CD8-positive, alpha-beta memory T cell (primary cell): ENCODE measurements around the gene PTPRT. TPM values are rescaled to one million over a fixed set of nuclear protein-coding genes. Genes with fewer than 3 reads are reported as not detected.

Experiments
- CTCF ChIA-PET: fragments of 350-600 bp; sonication (Branson Sonifier 250); formaldehyde crosslinking; loops from one replicate; lab custom pipeline; 2021; ENCODE audit warnings: antibody characterized with exemption; lab: Charles Lee
- POLR2A ChIA-PET: fragments of 350-600 bp; sonication (Branson Sonifier 250); formaldehyde crosslinking; loops from one replicate; lab custom pipeline; 2021; ENCODE audit warnings: antibody characterized with exemption; lab: Charles Lee
- DNase-seq, 5 donors: peaks; one replicate each; pipeline versions ENCODE4 v3.0.0 to v3.0.0-alpha.2; 2020 to 2022; ENCODE audit warnings: mixed read lengths in 1 of 5
- H3K27ac ChIP-seq: one replicate; pipeline ENCODE4 v1.7.0; 2013; ENCODE audit warnings: low read depth, mild to moderate bottlenecking, low read length, moderate library complexity
- H3K27me3 ChIP-seq: 2 replicates; pipeline ENCODE4 v1.7.0; 2013; ENCODE audit warnings: low read length, mild to moderate bottlenecking; ENCODE audit not compliant: insufficient read depth, poor library complexity, severe bottlenecking
- H3K36me3 ChIP-seq: 2 replicates; pipeline ENCODE4 v1.7.0; 2013; ENCODE audit warnings: mild to moderate bottlenecking, low read length, moderate library complexity; ENCODE audit not compliant: insufficient read depth
- H3K4me1 ChIP-seq: 2 replicates; pipeline ENCODE4 v1.7.0; 2013; ENCODE audit warnings: mild to moderate bottlenecking, low read length, moderate library complexity; ENCODE audit not compliant: insufficient read depth
- H3K4me3 ChIP-seq: 2 replicates; pipeline ENCODE4 v1.7.0; 2013; ENCODE audit warnings: mild to moderate bottlenecking, low read length
- H3K9me3 ChIP-seq: 2 replicates; pipeline ENCODE4 v1.7.0; 2013; ENCODE audit warnings: mild to moderate bottlenecking, low read length
- H3K27ac Mint-ChIP-seq, 8 donors: one replicate each; pipeline ENCODE4 v1.8.0; 2020 to 2021; ENCODE audit warnings: mixed read lengths in 8 of 8, mild to moderate bottlenecking in 6 of 8, inconsistent platforms in 3 of 8, moderate library complexity in 3 of 8
- H3K27me3 Mint-ChIP-seq, 2 donors: one replicate each; pipeline ENCODE4 v1.8.0; 2020 to 2021; ENCODE audit warnings: mixed read lengths in 2 of 2, mild to moderate bottlenecking in 1 of 2, moderate library complexity in 1 of 2
- H3K36me3 Mint-ChIP-seq, 3 donors: one replicate each; pipeline ENCODE4 v1.8.0; 2020 to 2021; ENCODE audit warnings: mixed read lengths in 3 of 3, inconsistent platforms in 1 of 3, mild to moderate bottlenecking in 1 of 3
- H3K4me1 Mint-ChIP-seq, 3 donors: one replicate each; pipeline ENCODE4 v1.8.0; 2020 to 2021; ENCODE audit warnings: mixed read lengths in 3 of 3, inconsistent platforms in 1 of 3, mild to moderate bottlenecking in 1 of 3
- H3K4me3 Mint-ChIP-seq, 7 donors: one replicate each; pipeline ENCODE4 v1.8.0; 2020 to 2021; ENCODE audit warnings: mixed read lengths in 7 of 7, mild to moderate bottlenecking in 6 of 7, moderate library complexity in 4 of 7, inconsistent platforms in 2 of 7
- H3K9me3 Mint-ChIP-seq, 5 donors: one replicate each; pipeline ENCODE4 v1.8.0; 2020 to 2022; ENCODE audit warnings: mixed read lengths in 5 of 5, mild to moderate bottlenecking in 3 of 5, moderate library complexity in 2 of 5, inconsistent platforms in 1 of 5
- polyA plus RNA-seq: library from polyadenylated mRNA; unstranded; fragments of 300-500 nt; fragmentation: Illumina TruSeq; gene quantifications from one replicate; pipeline ENCODE4 v1.2.3, GENCODE V29; 2021
- total RNA-seq, 2 experiments: library from RNA; stranded (reverse); gene quantifications; one replicate each; pipeline ENCODE4 v1.2.3, GENCODE V29; 2021

The PTPRT gene
- total and polyA plus RNA-seq, 3 experiments from 2014 or later, result not detected

- ChIA-PET POLR2A (no interaction called here), CTCF (no interaction called here)
- Mint-ChIP-seq H3K36me3 (no peaks in the 10 kb centered on the region), H3K4me1 (no peaks in the 10 kb centered on the region), H3K4me3 (no peak overlapping the region), H3K27ac (no peak overlapping the region), H3K9me3 (peaks cover 0 to 5% (median 1%) of the 10 kb centered on the region in 5 donors), H3K27me3 (no peaks in the 10 kb centered on the region)
- H3K27me3 ChIP-seq, result no peaks in the 10 kb centered on the region
- DNase-seq, result no peak
- H3K27ac ChIP-seq, result no peak overlapping the region
- H3K36me3 ChIP-seq, result no peaks in the 10 kb centered on the region
- H3K4me3 ChIP-seq, result no peak overlapping the region
- H3K4me1 ChIP-seq, result no peaks in the 10 kb centered on the region
- no peaks in the 10 kb centered on the region for H3K9me3 ChIP-seq
Measured at GRCh38 chr20:42295592-42295991, 894.1 kb downstream of the PTPRT start.

- DNase-seq, result no peak
- ChIA-PET POLR2A (no interaction called here), CTCF (no interaction called here)
- H3K9me3 Mint-ChIP-seq, result peaks cover 0 to 7% (median 1%) of the 10 kb centered on the region in 5 donors
- no peak overlapping the region for H3K27ac ChIP-seq
- no peak overlapping the region for H3K27ac Mint-ChIP-seq
- no peaks in the 10 kb centered on the region for H3K4me1 ChIP-seq
- no peaks in the 10 kb centered on the region for H3K27me3 Mint-ChIP-seq
- H3K4me3 ChIP-seq, result no peak overlapping the region
- no peaks in the 10 kb centered on the region for H3K36me3 ChIP-seq
- no peaks in the 10 kb centered on the region for H3K27me3 ChIP-seq
- H3K9me3 ChIP-seq, result no peaks in the 10 kb centered on the region
- no peaks in the 10 kb centered on the region for H3K4me1 Mint-ChIP-seq
- H3K36me3 Mint-ChIP-seq, result no peaks in the 10 kb centered on the region
- no peak overlapping the region for H3K4me3 Mint-ChIP-seq
Measured at GRCh38 chr20:42294976-42295375, 894.7 kb downstream of the PTPRT start.

GRCh38 chr20:42281801-42282200, 907.9 kb downstream of the PTPRT start:
- Mint-ChIP-seq H3K9me3 (peaks cover 2 to 29% (median 6%) of the 10 kb centered on the region in 5 donors), H3K27ac (no peak overlapping the region), H3K36me3 (no peaks in the 10 kb centered on the region)

GRCh38 chr20:42276718-42277602, 912.7 kb downstream of the PTPRT start:
- Histone ChIP-seq H3K27me3 (no peaks in the 10 kb centered on the region), H3K36me3 (no peaks in the 10 kb centered on the region), H3K9me3 (no peaks in the 10 kb centered on the region), H3K4me3 (no peak overlapping the region), H3K4me1 (no peaks in the 10 kb centered on the region), H3K27ac (no peak overlapping the region)
- Mint-ChIP-seq H3K4me1 (no peaks in the 10 kb centered on the region), H3K4me3 (no peak overlapping the region), H3K27ac (no peak overlapping the region), H3K36me3 (no peaks in the 10 kb centered on the region), H3K27me3 (no peaks in the 10 kb centered on the region), H3K9me3 (peaks cover 0 to 11% (median 3%) of the 10 kb centered on the region in 5 donors)
- POLR2A ChIA-PET, result no interaction called here
- no peak for DNase-seq
- CTCF ChIA-PET, result no interaction called here

More at GRCh38 chr20:42281801-42282200, 907.9 kb downstream of the PTPRT start:
- Mint-ChIP-seq H3K27me3 (no peaks in the 10 kb centered on the region), H3K4me3 (no peak overlapping the region), H3K4me1 (no peaks in the 10 kb centered on the region)
- no peaks in the 10 kb centered on the region for H3K27me3 ChIP-seq
- no peak overlapping the region for H3K4me3 ChIP-seq
- ChIA-PET CTCF (no interaction called here), POLR2A (no interaction called here)
- H3K9me3 ChIP-seq, result no peaks in the 10 kb centered on the region
- no peak overlapping the region for H3K27ac ChIP-seq
- no peak for DNase-seq
- H3K36me3 ChIP-seq, result no peaks in the 10 kb centered on the region
- no peaks in the 10 kb centered on the region for H3K4me1 ChIP-seq

- H3K27me3 ChIP-seq, result no peaks in the 10 kb centered on the region
- H3K4me3 ChIP-seq, result no peak overlapping the region
- Mint-ChIP-seq H3K4me3 (no peak overlapping the region), H3K9me3 (peaks cover 0 to 12% (median 3%) of the 10 kb centered on the region in 5 donors), H3K36me3 (no peaks in the 10 kb centered on the region), H3K4me1 (no peaks in the 10 kb centered on the region), H3K27ac (no peak overlapping the region), H3K27me3 (no peaks in the 10 kb centered on the region)
- no peaks in the 10 kb centered on the region for H3K4me1 ChIP-seq
- no peak for DNase-seq
- H3K36me3 ChIP-seq, result no peaks in the 10 kb centered on the region
- POLR2A ChIA-PET, result no interaction called here
- CTCF ChIA-PET, result no interaction called here
- no peaks in the 10 kb centered on the region for H3K9me3 ChIP-seq
- H3K27ac ChIP-seq, result no peak overlapping the region
Measured at GRCh38 chr20:42274986-42275385, 914.7 kb downstream of the PTPRT start.

DNA sequence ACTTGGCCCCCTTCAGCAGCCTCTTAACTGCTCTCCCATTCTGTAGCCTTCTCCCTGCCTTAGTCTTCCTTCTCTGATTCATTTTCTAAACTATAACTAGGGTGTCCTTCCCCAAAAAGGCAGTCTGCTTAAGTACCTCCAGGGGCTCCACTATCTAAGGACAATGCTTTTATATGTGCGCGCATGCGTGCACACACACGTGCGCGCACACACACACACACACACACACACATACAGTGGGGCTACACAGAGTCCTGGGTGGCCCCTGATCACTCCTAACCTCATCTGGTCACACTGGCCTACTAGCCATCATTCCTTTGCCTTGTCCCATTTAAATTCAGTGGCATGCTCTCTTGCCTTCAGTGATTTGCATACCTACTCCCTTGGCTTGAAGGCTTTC, 917.2 kb downstream of the PTPRT start:
- no peaks in the 10 kb centered on the region for H3K9me3 ChIP-seq
- Mint-ChIP-seq H3K4me1 (no peaks in the 10 kb centered on the region), H3K9me3 (peaks cover 0 to 9% (median 3%) of the 10 kb centered on the region in 5 donors), H3K36me3 (no peaks in the 10 kb centered on the region), H3K4me3 (no peak overlapping the region), H3K27me3 (no peaks in the 10 kb centered on the region), H3K27ac (no peak overlapping the region)
- H3K27me3 ChIP-seq, result no peaks in the 10 kb centered on the region
- DNase-seq, result no peak
- H3K36me3 ChIP-seq, result no peaks in the 10 kb centered on the region
- H3K27ac ChIP-seq, result no peak overlapping the region
- POLR2A ChIA-PET, result no interaction called here
- no peak overlapping the region for H3K4me3 ChIP-seq
- H3K4me1 ChIP-seq, result no peaks in the 10 kb centered on the region
- CTCF ChIA-PET, result no interaction called here

DNA sequence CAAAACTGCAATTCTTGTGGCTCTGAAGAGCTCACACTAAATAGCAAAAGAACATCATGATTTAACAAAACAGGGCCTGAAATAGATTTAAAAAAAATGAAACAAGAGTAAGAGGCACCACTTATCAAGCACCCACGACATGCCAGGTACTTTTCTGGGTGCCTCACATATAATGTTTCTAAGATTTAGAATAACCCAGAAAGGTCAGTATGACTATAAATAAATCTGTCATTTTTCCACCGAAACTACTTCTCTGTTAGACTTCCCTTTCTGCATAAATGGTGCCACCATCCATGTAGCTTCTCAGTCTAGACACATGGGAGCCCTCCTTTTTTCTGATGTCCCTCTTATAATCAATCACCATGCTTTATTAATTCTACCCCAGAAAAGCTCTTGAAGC, 919.2 kb downstream of the PTPRT start:
- no peaks in the 10 kb centered on the region for H3K9me3 ChIP-seq
- no peak overlapping the region for H3K4me3 ChIP-seq
- DNase-seq, result no peak
- Mint-ChIP-seq H3K36me3 (no peaks in the 10 kb centered on the region), H3K4me1 (no peaks in the 10 kb centered on the region), H3K9me3 (peaks cover 0 to 6% (median 3%) of the 10 kb centered on the region in 5 donors), H3K4me3 (no peak overlapping the region), H3K27me3 (no peaks in the 10 kb centered on the region), H3K27ac (no peak overlapping the region)
- no peaks in the 10 kb centered on the region for H3K27me3 ChIP-seq
- H3K27ac ChIP-seq, result no peak overlapping the region
- H3K4me1 ChIP-seq, result no peaks in the 10 kb centered on the region
- H3K36me3 ChIP-seq, result no peaks in the 10 kb centered on the region
- CTCF ChIA-PET, result no interaction called here
- POLR2A ChIA-PET, result no interaction called here

- no peak for DNase-seq
- no peaks in the 10 kb centered on the region for H3K36me3 ChIP-seq
- no peaks in the 10 kb centered on the region for H3K27me3 ChIP-seq
- H3K36me3 Mint-ChIP-seq, result no peaks in the 10 kb centered on the region
- H3K27me3 Mint-ChIP-seq, result no peaks in the 10 kb centered on the region
- no peak overlapping the region for H3K4me3 Mint-ChIP-seq
- no peak overlapping the region for H3K27ac ChIP-seq
- no peaks in the 10 kb centered on the region for H3K9me3 ChIP-seq
- peaks cover 3 to 7% (median 4%) of the 10 kb centered on the region in 5 donors for H3K9me3 Mint-ChIP-seq
- POLR2A ChIA-PET, result no interaction called here
- CTCF ChIA-PET, result no interaction called here
- no peaks in the 10 kb centered on the region for H3K4me1 ChIP-seq
- H3K4me1 Mint-ChIP-seq, result no peaks in the 10 kb centered on the region
- no peak overlapping the region for H3K27ac Mint-ChIP-seq
- H3K4me3 ChIP-seq, result no peak overlapping the region
Measured at GRCh38 chr20:42267793-42268384, 921.8 kb downstream of the PTPRT start.
